Naive thymus-derived CD8-positive, alpha-beta T cell (primary cell): ENCODE data around the gene PLCH1. TPM values are rescaled to one million over a fixed set of nuclear protein-coding genes. Genes with fewer than 3 reads are reported as not detected.

Source experiments
- ATAC-seq, 2 donors: fragments of 150-1000 bp; cut with Tn5 transposase in 1 of 2; sonication (Bioruptor Pico), chemical (Tn5 transposase) in 1 of 2; 1 replicate in 1 of 2; 2 replicates in 1 of 2; pipeline ENCODE4 v1.10.0; 2021; ENCODE audit warnings: mild to moderate bottlenecking in 2 of 2, moderate library complexity in 2 of 2
- POLR2A ChIA-PET: fragments of 350-600 bp; sonication (Branson Sonifier 250); formaldehyde crosslinking; loops from one replicate; lab custom pipeline; 2021; ENCODE audit warnings: antibody characterized with exemption; lab: Charles Lee
- DNase-seq, 10 donors: peaks; one replicate each; pipeline versions ENCODE4 v3.0.0 to v3.0.0-alpha.2; 2020 to 2022
- H3K27ac Mint-ChIP-seq, 10 donors: one replicate each; pipeline ENCODE4 v1.8.0; 2020 to 2022; ENCODE audit warnings: mild to moderate bottlenecking in 10 of 10, mixed read lengths in 10 of 10, moderate library complexity in 4 of 10, inconsistent platforms in 1 of 10
- H3K27me3 Mint-ChIP-seq, 5 donors: one replicate each; pipeline ENCODE4 v1.8.0; 2021 to 2022; ENCODE audit warnings: mixed read lengths in 5 of 5
- H3K36me3 Mint-ChIP-seq, 3 donors: one replicate each; pipeline ENCODE4 v1.8.0; 2020 to 2022; ENCODE audit warnings: mixed read lengths in 3 of 3, mild to moderate bottlenecking in 2 of 3, inconsistent platforms in 1 of 3
- H3K4me1 Mint-ChIP-seq, 4 donors: one replicate each; pipeline ENCODE4 v1.8.0; 2021 to 2022; ENCODE audit warnings: mixed read lengths in 4 of 4
- H3K4me3 Mint-ChIP-seq, 10 donors: one replicate each; pipeline ENCODE4 v1.8.0; 2020 to 2022; ENCODE audit warnings: mild to moderate bottlenecking in 10 of 10, mixed read lengths in 10 of 10, moderate library complexity in 6 of 10, inconsistent platforms in 1 of 10
- H3K9me3 Mint-ChIP-seq, 9 donors: one replicate each; pipeline ENCODE4 v1.8.0; 2020 to 2022; ENCODE audit warnings: mixed read lengths in 9 of 9, mild to moderate bottlenecking in 3 of 9, inconsistent platforms in 1 of 9, moderate library complexity in 1 of 9
- polyA plus RNA-seq, 3 donors: library from polyadenylated mRNA; unstranded; fragments of 300-500 nt; fragmentation: Illumina TruSeq; gene quantifications; one replicate each; pipeline ENCODE4 v1.2.3, GENCODE V29; 2021
- total RNA-seq, 8 experiments: library from RNA in 2 of 8; stranded (reverse) in 2 of 8; gene quantifications; one replicate each; pipeline ENCODE4 v1.2.3 and lab custom pipeline; 2021 to 2026

The PLCH1 gene
- total and polyA plus RNA-seq, 5 experiments from 2014 or later: not detected

- H3K36me3 Mint-ChIP-seq: no peaks in the 10 kb centered on the region
- no peak overlapping the region for H3K4me3 Mint-ChIP-seq
- no peak for ATAC-seq
- H3K4me1 Mint-ChIP-seq: no peaks in the 10 kb centered on the region
- peaks cover 0 to 3% (median 0%) of the 10 kb centered on the region in 5 donors for H3K27me3 Mint-ChIP-seq
- no peak for DNase-seq
- peaks cover 0 to under 1% (median 0%) of the 10 kb centered on the region in 9 donors for H3K9me3 Mint-ChIP-seq
- POLR2A ChIA-PET: no interaction called here
- no peak overlapping the region for H3K27ac Mint-ChIP-seq
Measured at GRCh38 chr3:155377847-155378246, 367.0 kb downstream of the PLCH1 start.

GRCh38 chr3:155377071-155377470 is 367.8 kb downstream of the PLCH1 start:
- no peaks in the 10 kb centered on the region for H3K9me3 Mint-ChIP-seq
- ATAC-seq: no peak
- H3K36me3 Mint-ChIP-seq: no peaks in the 10 kb centered on the region
- H3K4me1 Mint-ChIP-seq: no peaks in the 10 kb centered on the region
- H3K27ac Mint-ChIP-seq: no peak overlapping the region
- POLR2A ChIA-PET: no interaction called here
- H3K4me3 Mint-ChIP-seq: no peak overlapping the region
- H3K27me3 Mint-ChIP-seq: peaks cover 0 to 3% (median 0%) of the 10 kb centered on the region in 5 donors
- DNase-seq: no peak

GRCh38 chr3:155372281-155372680 is 372.6 kb downstream of the PLCH1 start:
- peaks cover 0 to 4% (median 0%) of the 10 kb centered on the region in 4 donors for H3K4me1 Mint-ChIP-seq
- no peak for ATAC-seq

GRCh38 chr3:155370764-155371503 is 373.9 kb downstream of the PLCH1 start:
- H3K36me3 Mint-ChIP-seq: peaks cover 0 to 4% (median 0%) of the 10 kb centered on the region in 3 donors
- H3K9me3 Mint-ChIP-seq: peaks cover 0 to 8% (median 2%) of the 10 kb centered on the region in 9 donors
- H3K4me1 Mint-ChIP-seq: peaks cover 0 to 4% (median 0%) of the 10 kb centered on the region in 4 donors
- peaks cover 0 to 4% (median 0%) of the 10 kb centered on the region in 5 donors for H3K27me3 Mint-ChIP-seq
- ATAC-seq (no peak), DNase-seq (no peak)
- POLR2A ChIA-PET: no interaction called here
- no peak overlapping the region for H3K4me3 Mint-ChIP-seq
- no peak overlapping the region for H3K27ac Mint-ChIP-seq

More at GRCh38 chr3:155372281-155372680, 372.6 kb downstream of the PLCH1 start:
- peaks cover 0 to 4% (median 0%) of the 10 kb centered on the region in 3 donors for H3K36me3 Mint-ChIP-seq
- H3K9me3 Mint-ChIP-seq: peaks cover 0 to 4% (median 0%) of the 10 kb centered on the region in 9 donors
- H3K27me3 Mint-ChIP-seq: peaks cover 0 to 4% (median 0%) of the 10 kb centered on the region in 5 donors
- DNase-seq: no peak
- H3K27ac Mint-ChIP-seq: no peak overlapping the region
- POLR2A ChIA-PET: no interaction called here
- no peak overlapping the region for H3K4me3 Mint-ChIP-seq

GRCh38 chr3:155370198-155370597 is 374.7 kb downstream of the PLCH1 start:
- POLR2A ChIA-PET: no interaction called here
- DNase-seq: no peak
- H3K27ac Mint-ChIP-seq: no peak overlapping the region
- peaks cover 0 to 4% (median 0%) of the 10 kb centered on the region in 4 donors for H3K4me1 Mint-ChIP-seq
- H3K27me3 Mint-ChIP-seq: peaks cover 0 to 4% (median 0%) of the 10 kb centered on the region in 5 donors
- peaks cover 0 to 4% (median 0%) of the 10 kb centered on the region in 3 donors for H3K36me3 Mint-ChIP-seq
- H3K4me3 Mint-ChIP-seq: no peak overlapping the region
- ATAC-seq: no peak
- H3K9me3 Mint-ChIP-seq: peaks cover 0 to 13% (median 3%) of the 10 kb centered on the region in 9 donors

GRCh38 chr3:155369735-155370134 is 375.1 kb downstream of the PLCH1 start:
- Mint-ChIP-seq H3K9me3 (peaks cover 4 to 18% (median 8%) of the 10 kb centered on the region in 9 donors), H3K27ac (no peak overlapping the region), H3K4me3 (no peak overlapping the region), H3K36me3 (peaks cover 0 to 8% (median 0%) of the 10 kb centered on the region in 3 donors), H3K27me3 (peaks cover 0 to 4% (median 0%) of the 10 kb centered on the region in 5 donors), H3K4me1 (peaks cover 0 to 4% (median 0%) of the 10 kb centered on the region in 4 donors)
- DNase-seq: no peak
- ATAC-seq: no peak
- POLR2A ChIA-PET: no interaction called here

GRCh38 chr3:155369244-155369643 is 375.6 kb downstream of the PLCH1 start:
- Mint-ChIP-seq H3K27ac (no peak overlapping the region), H3K9me3 (peaks cover 4 to 21% (median 11%) of the 10 kb centered on the region in 9 donors), H3K27me3 (peaks cover 0 to 4% (median 0%) of the 10 kb centered on the region in 5 donors), H3K4me3 (no peak overlapping the region), H3K36me3 (peaks cover 0 to 11% (median 0%) of the 10 kb centered on the region in 3 donors), H3K4me1 (peaks cover 0 to 4% (median 0%) of the 10 kb centered on the region in 4 donors)
- DNase-seq: no peak
- no peak for ATAC-seq
- POLR2A ChIA-PET: no interaction called here

- Mint-ChIP-seq H3K36me3 (peaks cover 0 to 14% (median 0%) of the 10 kb centered on the region in 3 donors), H3K4me1 (peaks cover 0 to 4% (median 0%) of the 10 kb centered on the region in 4 donors)
- no peak for DNase-seq
Measured at GRCh38 chr3:155368786-155369185, 376.1 kb downstream of the PLCH1 start.

GRCh38 chr3:155367506-155367905 is 377.4 kb downstream of the PLCH1 start:
- H3K4me1 Mint-ChIP-seq: peaks cover 0 to 4% (median 0%) of the 10 kb centered on the region in 4 donors
- ATAC-seq (no peak), DNase-seq (no peak)
- H3K4me3 Mint-ChIP-seq: no peak overlapping the region
- peaks cover 5 to 35% (median 16%) of the 10 kb centered on the region in 9 donors for H3K9me3 Mint-ChIP-seq
- H3K36me3 Mint-ChIP-seq: peaks cover 0 to 14% (median 0%) of the 10 kb centered on the region in 3 donors
- peaks cover 0 to 4% (median 0%) of the 10 kb centered on the region in 5 donors for H3K27me3 Mint-ChIP-seq
- POLR2A ChIA-PET: no interaction called here
- no peak overlapping the region for H3K27ac Mint-ChIP-seq

More at GRCh38 chr3:155368786-155369185, 376.1 kb downstream of the PLCH1 start:
- Mint-ChIP-seq H3K27me3 (peaks cover 0 to 4% (median 0%) of the 10 kb centered on the region in 5 donors), H3K27ac (no peak overlapping the region), H3K9me3 (peaks cover 4 to 26% (median 14%) of the 10 kb centered on the region in 9 donors), H3K4me3 (no peak overlapping the region)
- POLR2A ChIA-PET: no interaction called here
- ATAC-seq: no peak

GRCh38 chr3:155365178-155365783 is 379.6 kb downstream of the PLCH1 start:
- Mint-ChIP-seq H3K27ac (no peak overlapping the region), H3K9me3 (peaks cover 5 to 35% (median 16%) of the 10 kb centered on the region in 9 donors), H3K36me3 (peaks cover 0 to 14% (median 0%) of the 10 kb centered on the region in 3 donors), H3K27me3 (peaks cover 0 to 9% (median 0%) of the 10 kb centered on the region in 5 donors), H3K4me3 (no peak overlapping the region), H3K4me1 (peaks cover 0 to 4% (median 0%) of the 10 kb centered on the region in 4 donors)
- POLR2A ChIA-PET: no interaction called here
- ATAC-seq (no peak), DNase-seq (no peak)

- no peak overlapping the region for H3K27ac Mint-ChIP-seq
- no peak for DNase-seq
- no peak for ATAC-seq
- peaks cover 5 to 35% (median 16%) of the 10 kb centered on the region in 9 donors for H3K9me3 Mint-ChIP-seq
- peaks cover 0 to 14% (median 0%) of the 10 kb centered on the region in 3 donors for H3K36me3 Mint-ChIP-seq
- H3K4me1 Mint-ChIP-seq: peaks cover 0 to 4% (median 0%) of the 10 kb centered on the region in 4 donors
- POLR2A ChIA-PET: no interaction called here
- H3K4me3 Mint-ChIP-seq: no peak overlapping the region
- peaks cover 0 to 9% (median 0%) of the 10 kb centered on the region in 5 donors for H3K27me3 Mint-ChIP-seq
Measured at GRCh38 chr3:155364492-155364891, 380.4 kb downstream of the PLCH1 start.

GRCh38 chr3:155363690-155364070 is 381.2 kb downstream of the PLCH1 start:
- Mint-ChIP-seq H3K4me1 (peaks cover 0 to 4% (median 0%) of the 10 kb centered on the region in 4 donors), H3K27me3 (peaks cover 0 to 5% (median 0%) of the 10 kb centered on the region in 5 donors), H3K4me3 (no peak overlapping the region), H3K27ac (no peak overlapping the region), H3K9me3 (peaks cover 5 to 35% (median 16%) of the 10 kb centered on the region in 9 donors), H3K36me3 (peaks cover 0 to 14% (median 0%) of the 10 kb centered on the region in 3 donors)
- POLR2A ChIA-PET: no interaction called here
- ATAC-seq: no peak
- DNase-seq: no peak
